HFF-Myc (cell line): ENCODE measurements around the gene PTPRN2.

Experiments
- DNase-seq: peaks from one replicate; pipeline ENCODE4 v3.0.0-alpha.2; 2011; ENCODE audit warnings: low read depth; ENCODE audit errors: extremely low read depth
- H3K4me3 ChIP-seq: replicated peaks from 2 replicates; pipeline ENCODE4 v1.5.1; 2011; ENCODE audit warnings: low read depth, mild to moderate bottlenecking, control low read depth, low read length
- TF ChIP-seq, protein P1 (sequence below): IDR thresholded peaks from 2 replicates; pipeline ENCODE4 v1.5.1; 2012; ENCODE audit warnings: mild to moderate bottlenecking, low read depth, low read length, control low read depth; ENCODE audit errors: missing control alignments

Gene PTPRN2

DNA sequence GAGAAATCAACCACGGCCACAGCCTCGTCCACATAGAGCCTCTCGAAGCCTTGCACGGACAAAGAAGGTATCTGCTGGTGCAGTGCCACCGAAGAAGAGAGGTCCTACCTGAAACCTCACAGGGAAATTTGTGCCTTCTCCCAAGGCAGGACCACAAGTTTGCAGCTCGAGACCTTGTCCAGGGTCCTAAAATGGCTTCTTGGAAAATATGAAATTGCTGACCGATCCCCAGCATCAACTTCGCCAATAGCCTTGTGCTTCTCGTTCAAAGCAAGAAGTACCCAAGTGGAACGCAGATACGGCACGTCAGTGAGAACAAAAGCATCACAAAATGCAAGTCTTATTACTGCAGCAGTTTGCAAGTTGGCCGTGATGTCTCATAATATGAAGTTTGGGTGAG lies 24.6 kb downstream of the PTPRN2 start:
- no peak for DNase-seq
- H3K4me3 ChIP-seq, result no peak overlapping the region
- TF ChIP-seq, protein P1, sequence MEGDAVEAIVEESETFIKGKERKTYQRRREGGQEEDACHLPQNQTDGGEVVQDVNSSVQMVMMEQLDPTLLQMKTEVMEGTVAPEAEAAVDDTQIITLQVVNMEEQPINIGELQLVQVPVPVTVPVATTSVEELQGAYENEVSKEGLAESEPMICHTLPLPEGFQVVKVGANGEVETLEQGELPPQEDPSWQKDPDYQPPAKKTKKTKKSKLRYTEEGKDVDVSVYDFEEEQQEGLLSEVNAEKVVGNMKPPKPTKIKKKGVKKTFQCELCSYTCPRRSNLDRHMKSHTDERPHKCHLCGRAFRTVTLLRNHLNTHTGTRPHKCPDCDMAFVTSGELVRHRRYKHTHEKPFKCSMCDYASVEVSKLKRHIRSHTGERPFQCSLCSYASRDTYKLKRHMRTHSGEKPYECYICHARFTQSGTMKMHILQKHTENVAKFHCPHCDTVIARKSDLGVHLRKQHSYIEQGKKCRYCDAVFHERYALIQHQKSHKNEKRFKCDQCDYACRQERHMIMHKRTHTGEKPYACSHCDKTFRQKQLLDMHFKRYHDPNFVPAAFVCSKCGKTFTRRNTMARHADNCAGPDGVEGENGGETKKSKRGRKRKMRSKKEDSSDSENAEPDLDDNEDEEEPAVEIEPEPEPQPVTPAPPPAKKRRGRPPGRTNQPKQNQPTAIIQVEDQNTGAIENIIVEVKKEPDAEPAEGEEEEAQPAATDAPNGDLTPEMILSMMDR, result no peak

DNA sequence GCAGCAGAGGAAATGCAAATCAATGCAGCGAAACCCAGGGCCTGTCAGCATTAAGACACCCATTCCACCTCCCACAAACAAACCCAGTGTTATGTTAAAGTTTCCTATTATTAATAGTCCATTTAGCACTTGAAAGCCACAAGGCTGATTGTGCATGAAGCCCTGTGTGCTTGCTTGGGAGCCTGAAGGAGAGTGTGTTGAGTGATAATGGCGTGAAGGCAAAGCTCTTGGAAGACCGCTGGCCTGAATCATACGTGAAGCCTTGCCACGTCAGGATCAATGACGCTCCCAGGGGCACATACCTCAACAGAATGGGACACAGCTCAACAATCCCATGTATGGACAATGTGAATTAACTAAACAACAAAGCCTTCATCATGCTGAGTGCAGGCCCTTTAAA lies 25.1 kb downstream of the PTPRN2 start:
- no peak for DNase-seq
- H3K4me3 ChIP-seq, result no peak overlapping the region
- TF ChIP-seq, protein P1, result no peak

DNA sequence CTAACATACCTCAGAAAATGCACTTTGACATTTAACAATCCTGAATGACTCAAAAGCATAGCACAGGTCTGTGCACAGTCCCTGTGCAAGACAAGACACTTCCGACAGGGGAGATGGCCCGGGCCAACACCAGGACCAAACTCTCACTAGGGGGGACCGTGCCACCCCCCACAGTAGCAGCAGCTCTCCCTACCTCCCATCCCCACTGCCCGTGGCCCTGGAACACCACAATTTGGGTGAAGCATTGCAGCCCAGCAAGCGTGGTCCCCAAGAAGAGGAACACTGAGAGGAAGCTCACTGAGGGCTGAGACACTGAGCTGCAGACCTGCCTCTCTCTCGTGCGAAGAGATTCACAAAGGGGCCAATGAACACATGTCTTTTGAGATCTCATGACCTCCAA lies 26.0 kb downstream of the PTPRN2 start:
- H3K4me3 ChIP-seq, result no peak overlapping the region
- TF ChIP-seq, protein P1, result no peak
- no peak for DNase-seq

DNA sequence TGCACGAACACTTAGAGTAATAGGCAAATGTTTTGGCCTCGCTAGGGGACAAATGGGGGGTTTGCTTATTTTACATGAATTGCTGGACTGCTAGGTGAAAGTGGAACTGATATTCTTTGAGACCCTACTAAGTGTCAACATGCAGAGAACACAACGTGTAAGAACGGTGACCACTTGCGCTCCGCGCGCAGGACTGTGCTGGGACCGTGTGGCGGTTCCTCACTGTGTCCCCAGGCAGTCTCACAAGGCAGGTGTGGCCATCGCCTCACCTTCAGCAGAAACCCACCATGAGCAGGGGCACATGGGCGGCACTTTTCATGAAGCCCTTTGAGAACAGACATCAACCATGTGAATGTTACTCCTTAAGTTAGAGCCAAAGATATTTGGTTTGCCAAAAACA lies 27.2 kb downstream of the PTPRN2 start:
- no peak for DNase-seq
- H3K4me3 ChIP-seq, result no peak overlapping the region
- TF ChIP-seq, protein P1, result no peak

DNA sequence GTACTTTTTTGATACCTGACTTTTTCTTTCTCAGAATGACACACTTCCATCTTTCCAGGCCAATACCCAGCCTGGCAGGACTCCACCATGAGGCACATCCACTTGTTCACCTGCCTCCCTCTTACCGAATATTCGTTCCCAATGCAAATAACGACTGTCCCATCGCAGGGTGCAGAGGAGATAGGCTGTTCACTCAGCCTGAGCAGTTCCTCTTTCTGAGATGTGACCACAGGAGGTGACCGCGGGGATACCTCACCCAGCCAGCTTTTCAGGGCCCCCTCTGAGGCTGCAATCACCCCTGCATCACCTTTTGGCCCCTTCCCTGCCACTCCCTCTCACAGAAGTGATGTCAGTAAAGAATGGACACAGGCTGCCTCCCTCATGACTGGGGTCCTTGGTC lies 28.3 kb downstream of the PTPRN2 start:
- H3K4me3 ChIP-seq, result no peak overlapping the region
- TF ChIP-seq, protein P1, result no peak
- DNase-seq, result no peak

DNA sequence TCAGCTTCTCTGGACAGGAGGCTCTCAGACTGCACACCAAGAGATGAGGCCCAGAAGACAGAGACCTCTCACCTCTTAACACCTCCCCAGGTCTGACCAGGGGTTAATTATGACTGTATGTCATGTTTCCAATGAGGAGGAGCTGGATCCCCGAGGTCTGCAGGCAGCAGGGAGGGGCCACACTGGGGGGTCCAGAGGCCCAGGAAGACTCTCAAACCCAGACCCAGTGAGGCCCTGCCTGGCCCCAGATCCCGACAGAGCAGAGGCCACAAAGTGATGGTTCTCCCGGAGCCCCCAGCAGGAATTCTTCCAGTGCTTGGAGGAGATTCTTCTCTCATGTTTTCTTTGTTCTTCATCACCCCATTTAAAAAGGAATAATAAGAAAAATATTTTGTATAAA lies 28.8 kb downstream of the PTPRN2 start:
- TF ChIP-seq, protein P1, result no peak

DNA sequence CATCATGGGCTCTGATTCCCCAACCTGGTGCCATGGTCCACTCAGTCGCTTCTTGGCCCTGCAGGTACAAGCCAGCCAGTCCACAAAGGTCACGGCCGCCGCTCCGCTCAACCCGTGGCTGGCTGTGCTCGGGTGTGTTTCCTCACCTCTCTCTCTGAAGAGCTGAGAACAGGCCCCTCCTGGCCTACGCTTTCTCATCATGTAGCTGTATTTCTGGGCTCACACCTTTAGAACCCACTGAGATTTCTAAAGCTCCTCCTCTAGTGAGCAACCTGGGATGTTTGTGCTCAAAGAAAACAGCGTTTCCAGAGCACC lies 30.2 kb downstream of the PTPRN2 start:
- H3K4me3 ChIP-seq, result no peak overlapping the region
- DNase-seq, result no peak
- TF ChIP-seq, protein P1, result no peak

More for the DNA sequence above, 28.8 kb downstream of the PTPRN2 start:
- H3K4me3 ChIP-seq, result no peak overlapping the region
- DNase-seq, result no peak
